Smooth muscle cell (in vitro differentiated cells): Measurements from ENCODE around the gene MYO1B. TPM values are rescaled to one million over a fixed set of nuclear protein-coding genes. Genes with fewer than 3 reads are reported as not detected.

ENCODE experiments used
- DNase-seq: peaks from one replicate; lab custom pipeline; 2025; ENCODE audit not compliant: unreplicated experiment; lab: John Stamatoyannopoulos, UW
- H2AFZ ChIP-seq: fragments of 200-600 bp; sonication (generic); 2 replicates; pipeline ENCODE4 v1.6.0; 2016; ENCODE audit warnings: antibody characterized with exemption, low read depth, mild to moderate bottlenecking
- H3F3A ChIP-seq: fragments of 200-600 bp; sonication (generic); 2 replicates; pipeline ENCODE4 v1.6.0; 2017; ENCODE audit warnings: antibody characterized with exemption, low read depth
- H3K27ac ChIP-seq: fragments of 200-600 bp; sonication (generic); 2 replicates; pipeline ENCODE4 v1.5.1; 2016; ENCODE audit warnings: low read depth, mild to moderate bottlenecking
- H3K27me3 ChIP-seq: fragments of 200-600 bp; sonication (generic); 2 replicates; pipeline ENCODE4 v1.6.1; 2016; ENCODE audit warnings: low read depth, mild to moderate bottlenecking
- H3K36me3 ChIP-seq: fragments of 200-600 bp; sonication (generic); 2 replicates; pipeline ENCODE4 v1.5.1; 2016; ENCODE audit warnings: low read depth
- H3K4me1 ChIP-seq: fragments of 200-600 bp; sonication (generic); 2 replicates; pipeline ENCODE4 v1.5.1; 2016; ENCODE audit warnings: low read depth
- H3K4me2 ChIP-seq: fragments of 200-600 bp; sonication (generic); 2 replicates; pipeline ENCODE4 v1.6.0; 2016; ENCODE audit warnings: mild to moderate bottlenecking
- H3K4me3 ChIP-seq: fragments of 200-600 bp; sonication (generic); 2 replicates; pipeline ENCODE4 v1.5.1; 2016; ENCODE audit warnings: mild to moderate bottlenecking
- H3K79me2 ChIP-seq: fragments of 200-600 bp; sonication (generic); 2 replicates; pipeline ENCODE4 v1.6.0; 2016; ENCODE audit warnings: low read depth, mild to moderate bottlenecking
- H3K9ac ChIP-seq: fragments of 200-600 bp; sonication (generic); 2 replicates; pipeline ENCODE4 v1.6.0; 2016; ENCODE audit warnings: low read depth
- H3K9me3 ChIP-seq: fragments of 200-600 bp; sonication (generic); replicated peaks from 2 replicates; pipeline ENCODE4 v1.5.1; 2016; ENCODE audit warnings: low read depth
- H4K20me1 ChIP-seq: fragments of 200-600 bp; sonication (generic); 2 replicates; pipeline ENCODE4 v1.6.0; 2016; ENCODE audit warnings: low read depth
- whole genome bisulfite sequencing: methylation state at CpG from one replicate; pipeline ENCODE4 v1.1.7; 2016; ENCODE audit warnings: low lambda C conversion rate; 5-methylcytosine and 5-hydroxymethylcytosine counted together
- polyA plus RNA-seq: library from polyadenylated mRNA; unstranded; fragments of >200 nt; fragmentation: Nextera tagmentation; extraction: Ambion mirVana; gene quantifications from 2 replicates; pipeline ENCODE4 v1.2.1, GENCODE V29; 2016
- total RNA-seq: library from RNA; depleted of rRNA; stranded (reverse); fragments of >200 nt; gene quantifications from 2 replicates; pipeline ENCODE4 v1.2.3, GENCODE V29; 2014
- TF ChIP-seq, protein P1 (sequence below): fragments of 200-600 bp; sonication (generic); IDR thresholded peaks from 2 replicates; pipeline ENCODE4 v1.5.1; 2017; ENCODE audit warnings: borderline replicate concordance, mild to moderate bottlenecking, antibody characterized with exemption; ENCODE audit not compliant: insufficient read depth, poor library complexity, severe bottlenecking

The MYO1B gene
- total and polyA plus RNA-seq, 2 experiments from 2014 or later, result 58.8 to 133 TPM

DNA sequence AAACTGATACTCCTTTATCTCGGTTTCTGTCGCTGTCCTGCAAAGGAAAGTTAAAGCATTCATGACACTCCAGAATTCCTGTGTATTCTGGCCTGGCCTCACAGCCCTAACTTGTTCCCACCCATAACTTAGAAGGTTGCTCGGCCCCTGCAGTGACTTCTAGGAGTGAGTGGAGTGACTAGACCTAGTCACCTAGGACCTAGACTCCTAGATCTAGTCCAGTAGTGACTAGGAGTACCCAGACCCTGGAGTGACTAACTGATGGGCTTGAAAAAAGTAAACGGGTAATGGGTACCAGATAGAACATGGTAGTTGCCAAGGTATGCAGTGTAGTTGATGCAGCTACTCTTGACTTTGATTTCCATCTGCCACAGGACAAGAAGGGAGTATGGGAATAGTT is 181.8 kb downstream of the MYO1B start:
- Histone ChIP-seq H3F3A (peaks cover 7% of the 10 kb centered on the region), H3K4me2 (no peak overlapping the region), H3K4me1 (no peaks in the 10 kb centered on the region), H3K9ac (no peak overlapping the region), H3K79me2 (no peaks in the 10 kb centered on the region), H3K9me3 (no peaks in the 10 kb centered on the region), H3K27ac (no peak overlapping the region), H2AFZ (no peak overlapping the region), H3K36me3 (peaks cover 7% of the 10 kb centered on the region), H3K27me3 (no peaks in the 10 kb centered on the region), H4K20me1 (no peaks in the 10 kb centered on the region), H3K4me3 (no peak overlapping the region)
- TF ChIP-seq, protein P1, sequence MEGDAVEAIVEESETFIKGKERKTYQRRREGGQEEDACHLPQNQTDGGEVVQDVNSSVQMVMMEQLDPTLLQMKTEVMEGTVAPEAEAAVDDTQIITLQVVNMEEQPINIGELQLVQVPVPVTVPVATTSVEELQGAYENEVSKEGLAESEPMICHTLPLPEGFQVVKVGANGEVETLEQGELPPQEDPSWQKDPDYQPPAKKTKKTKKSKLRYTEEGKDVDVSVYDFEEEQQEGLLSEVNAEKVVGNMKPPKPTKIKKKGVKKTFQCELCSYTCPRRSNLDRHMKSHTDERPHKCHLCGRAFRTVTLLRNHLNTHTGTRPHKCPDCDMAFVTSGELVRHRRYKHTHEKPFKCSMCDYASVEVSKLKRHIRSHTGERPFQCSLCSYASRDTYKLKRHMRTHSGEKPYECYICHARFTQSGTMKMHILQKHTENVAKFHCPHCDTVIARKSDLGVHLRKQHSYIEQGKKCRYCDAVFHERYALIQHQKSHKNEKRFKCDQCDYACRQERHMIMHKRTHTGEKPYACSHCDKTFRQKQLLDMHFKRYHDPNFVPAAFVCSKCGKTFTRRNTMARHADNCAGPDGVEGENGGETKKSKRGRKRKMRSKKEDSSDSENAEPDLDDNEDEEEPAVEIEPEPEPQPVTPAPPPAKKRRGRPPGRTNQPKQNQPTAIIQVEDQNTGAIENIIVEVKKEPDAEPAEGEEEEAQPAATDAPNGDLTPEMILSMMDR, result no peak
- DNase-seq, result no peak
- WGBS, result 85% methylated on average over 4 of the region's 4 CpGs

DNA sequence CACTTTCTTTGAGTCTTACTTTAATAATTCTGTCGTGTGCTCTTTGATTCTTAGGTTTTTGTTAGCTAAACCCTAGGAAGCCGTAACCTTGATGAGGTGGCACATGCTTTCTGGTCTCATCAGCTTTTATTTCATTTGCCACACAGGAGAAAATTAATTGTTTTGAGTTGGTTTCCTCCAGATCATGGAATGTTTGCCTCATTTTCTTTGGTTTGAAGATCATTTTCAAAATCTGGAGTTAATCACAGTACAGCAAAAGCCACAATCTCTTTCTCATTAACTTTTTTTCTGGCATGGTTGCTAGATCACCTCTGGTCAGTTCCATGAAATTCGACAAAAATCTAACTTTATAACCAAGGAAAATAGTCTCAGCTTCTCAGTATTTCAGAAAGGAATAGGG is 182.9 kb downstream of the MYO1B start:
- no peaks in the 10 kb centered on the region for H4K20me1 ChIP-seq
- no peaks in the 10 kb centered on the region for H3K27me3 ChIP-seq
- peaks cover 7% of the 10 kb centered on the region for H3K36me3 ChIP-seq
- H3K27ac ChIP-seq, result no peak overlapping the region
- no peak overlapping the region for H3K4me2 ChIP-seq
- no peaks in the 10 kb centered on the region for H3K4me1 ChIP-seq
- DNase-seq, result no peak
- no peak overlapping the region for H3K4me3 ChIP-seq
- peaks cover 7% of the 10 kb centered on the region for H3F3A ChIP-seq
- TF ChIP-seq, protein P1, result no peak
- H3K9ac ChIP-seq, result no peak overlapping the region
- no peaks in the 10 kb centered on the region for H3K9me3 ChIP-seq
- H3K79me2 ChIP-seq, result no peaks in the 10 kb centered on the region
- no peak overlapping the region for H2AFZ ChIP-seq
- 93% methylated on average over 3 of the region's 3 CpGs for WGBS

DNA sequence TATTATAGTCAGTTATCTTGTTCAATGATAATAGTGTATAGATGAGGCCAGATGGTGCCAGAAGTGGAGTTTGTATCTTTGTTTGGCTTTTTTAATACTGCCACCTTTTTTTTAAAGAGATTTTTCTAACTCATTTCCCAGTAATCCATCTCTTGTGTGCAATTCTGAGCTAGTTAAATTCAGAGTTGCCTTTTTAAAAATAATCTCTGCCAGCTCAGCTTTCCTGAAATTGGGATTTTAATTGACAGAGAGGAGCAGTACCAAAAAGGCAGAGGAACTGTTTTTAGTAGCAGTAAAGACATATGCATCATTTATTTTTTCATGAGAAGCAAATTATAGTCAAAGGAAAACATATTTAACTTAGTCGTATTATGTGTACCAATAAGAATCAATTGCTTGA is 185.3 kb downstream of the MYO1B start:
- Histone ChIP-seq H3K27ac (no peak overlapping the region), H3K36me3 (peaks cover 3% of the 10 kb centered on the region), H3K79me2 (no peaks in the 10 kb centered on the region), H2AFZ (no peak overlapping the region), H3K9ac (no peak overlapping the region), H3K4me2 (no peak overlapping the region), H3K9me3 (no peaks in the 10 kb centered on the region), H3K4me3 (no peak overlapping the region), H4K20me1 (no peaks in the 10 kb centered on the region), H3F3A (peaks cover 4% of the 10 kb centered on the region), H3K4me1 (no peaks in the 10 kb centered on the region), H3K27me3 (no peaks in the 10 kb centered on the region)
- DNase-seq, result no peak
- TF ChIP-seq, protein P1, result no peak
- 94% methylated on average over 1 of the region's 1 CpG for WGBS

DNA sequence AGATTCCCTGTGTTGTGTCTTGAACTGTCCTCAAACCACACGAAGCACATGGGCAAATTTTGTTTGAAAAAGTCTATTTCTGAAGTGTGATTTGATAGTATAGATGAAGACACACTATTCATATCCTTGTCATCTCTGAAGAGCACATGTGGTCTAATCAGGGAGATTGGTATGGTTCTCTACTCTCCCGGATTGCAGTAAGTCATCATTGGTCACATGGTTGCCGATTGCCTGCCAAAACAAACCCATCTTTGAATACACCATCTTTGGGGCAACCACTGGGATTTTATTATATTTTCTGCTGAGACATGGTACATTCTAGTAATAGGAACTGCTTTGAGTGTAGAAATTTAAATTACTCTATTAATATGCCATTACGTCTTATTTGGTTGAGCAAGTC is 186.9 kb downstream of the MYO1B start:
- Histone ChIP-seq H3K4me1 (no peaks in the 10 kb centered on the region), H3K27ac (no peak overlapping the region), H3K36me3 (no peaks in the 10 kb centered on the region), H3K9ac (no peak overlapping the region), H4K20me1 (no peaks in the 10 kb centered on the region), H3K4me3 (no peak overlapping the region), H3K27me3 (no peaks in the 10 kb centered on the region), H3F3A (peaks cover 4% of the 10 kb centered on the region), H3K9me3 (no peaks in the 10 kb centered on the region), H3K79me2 (no peaks in the 10 kb centered on the region), H3K4me2 (no peak overlapping the region), H2AFZ (no peak overlapping the region)
- 92% methylated on average over 4 of the region's 4 CpGs for WGBS
- no peak for DNase-seq
- TF ChIP-seq, protein P1, result no peak
